NCI-H1048 (cell line): ENCODE measurements around the gene NR1H4.
"Not testable (repeated sequence)": the region's sequence is repeated elsewhere in the genome, so short reads cannot be mapped to it uniquely, and the experiment has no call there.

Experiments
- DNase-seq: peaks from one replicate; lab custom pipeline; 2025; lab: John Stamatoyannopoulos, UW

The NR1H4 gene

GRCh38 chr12:100473050-100473715 lies 483 bp upstream of the NR1H4 start:
- no peak for DNase-seq

DNA sequence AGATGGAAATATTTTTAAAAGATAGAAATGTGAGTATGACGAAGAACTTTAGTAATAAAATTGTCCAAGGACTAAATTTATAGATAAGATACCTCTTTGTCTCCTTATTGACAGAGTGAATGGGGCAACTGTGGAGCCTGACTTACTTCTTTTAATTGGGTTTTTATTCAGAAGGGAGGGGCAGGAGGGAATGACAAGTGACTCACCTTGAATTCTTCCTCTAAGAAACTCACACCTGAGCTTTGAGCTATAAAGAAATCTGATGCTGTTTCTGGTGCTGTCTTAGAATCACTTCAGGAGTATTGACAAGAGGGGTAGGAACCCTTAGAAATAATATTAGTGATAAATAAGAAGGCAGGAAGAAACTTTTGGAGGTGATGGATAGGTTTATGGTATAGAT lies 951 bp downstream of the NR1H4 start:
- DNase-seq: no peak

DNA sequence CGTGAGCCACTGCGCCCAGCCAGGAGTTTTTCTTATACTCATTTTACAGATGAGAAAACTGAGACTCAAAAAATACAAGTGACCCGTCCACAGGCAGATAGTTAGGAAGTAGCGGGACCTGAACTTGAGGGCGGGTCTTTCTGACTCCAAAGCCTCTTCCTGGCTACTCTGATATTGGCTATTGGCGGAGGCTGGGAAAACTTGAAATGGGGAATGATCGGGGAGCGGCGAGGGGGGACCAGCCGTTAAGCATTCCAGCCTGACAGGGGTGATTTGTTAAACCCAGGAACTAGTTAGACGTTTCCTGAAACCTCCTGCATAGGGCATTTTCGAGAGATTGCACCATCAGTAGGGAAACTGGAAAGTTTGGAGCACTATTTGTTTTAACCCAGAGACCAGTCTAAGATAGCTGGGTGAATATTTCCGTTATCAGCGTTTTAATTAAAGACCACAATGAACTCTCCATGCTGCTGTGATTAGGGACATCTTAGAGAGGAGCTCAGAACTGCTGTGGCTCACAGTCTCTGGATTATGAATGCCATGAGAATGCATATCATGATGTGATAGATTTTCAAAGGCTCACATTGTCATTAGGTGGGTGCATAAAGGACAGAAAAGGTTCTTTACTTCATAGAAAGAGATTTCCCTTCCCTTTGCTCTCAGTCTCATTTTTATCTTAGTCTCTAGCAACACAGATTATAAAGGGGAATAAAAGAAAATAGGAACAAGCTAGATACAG lies 2.5 kb downstream of the NR1H4 start:
- no peak for DNase-seq

DNA sequence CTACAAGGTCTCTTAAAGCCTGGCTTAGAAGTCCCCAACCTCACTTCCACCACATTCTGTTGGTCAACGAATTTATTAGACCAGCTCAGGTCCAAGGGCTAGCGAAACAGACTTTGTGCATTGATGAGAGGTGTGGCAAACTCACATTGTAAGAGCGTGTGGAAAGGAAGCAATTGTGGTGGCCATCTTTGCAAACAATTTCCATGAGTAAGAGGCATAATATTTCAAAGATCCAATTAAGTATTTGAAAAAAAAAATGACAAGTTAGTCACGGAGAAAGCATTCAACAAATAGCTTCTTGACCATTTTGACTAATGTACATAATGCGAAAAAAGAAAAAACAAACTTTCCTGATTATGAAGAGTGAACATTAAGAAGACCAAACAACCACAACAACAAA lies 7.4 kb downstream of the NR1H4 start:
- DNase-seq: no peak

GRCh38 chr12:100484183-100484886 lies 10.7 kb downstream of the NR1H4 start:
- DNase-seq: no peak

DNA sequence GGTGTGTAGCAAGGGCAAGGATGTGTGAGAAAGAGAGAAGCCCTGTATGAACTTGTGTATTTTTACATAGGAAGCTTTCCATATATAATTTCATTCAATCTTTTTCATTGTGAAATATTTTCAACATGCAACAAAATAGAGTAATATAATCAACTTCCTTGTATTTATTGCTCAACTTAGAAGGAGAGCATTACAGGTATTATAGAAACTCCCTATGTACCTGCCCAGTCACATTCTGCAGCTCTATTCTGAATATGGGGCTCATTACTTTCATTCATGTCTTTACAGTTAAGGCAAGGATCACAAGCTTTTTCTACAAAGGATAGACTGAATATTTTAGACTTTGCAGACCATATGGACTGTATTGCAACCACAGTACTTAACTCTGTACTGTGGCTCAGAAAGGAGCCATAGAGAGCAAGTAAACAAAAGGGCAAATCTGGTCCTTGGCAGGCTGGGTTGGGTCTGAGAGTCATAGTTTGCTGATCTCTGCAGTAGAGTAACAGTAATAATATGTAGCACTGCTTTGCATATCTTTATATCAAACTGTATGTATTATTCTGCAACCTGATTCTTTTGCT lies 11.3 kb downstream of the NR1H4 start:
- DNase-seq: no peak

DNA sequence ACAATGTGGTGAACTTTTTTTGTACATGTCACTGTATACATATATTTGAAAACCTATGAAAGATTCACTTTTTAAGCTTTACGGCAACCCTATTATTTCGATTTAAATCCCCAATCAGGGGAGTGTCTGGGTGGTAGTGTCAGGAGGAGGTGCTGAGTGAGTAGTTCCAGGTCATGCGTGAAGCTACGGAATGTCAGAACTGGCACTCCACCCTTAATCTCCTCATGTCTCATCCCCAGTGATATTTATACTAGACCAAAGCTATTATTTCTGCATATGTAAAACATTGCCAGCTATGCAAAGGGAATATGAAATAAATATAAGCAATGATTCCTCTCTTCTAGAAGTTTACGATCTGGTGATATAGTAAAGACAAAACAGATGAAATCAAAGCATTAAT lies 12.3 kb downstream of the NR1H4 start:
- no peak for DNase-seq

GRCh38 chr12:100489251-100489820 lies 15.7 kb downstream of the NR1H4 start:
- no peak for DNase-seq

- DNase-seq: no peak
Observed at GRCh38 chr12:100490056-100490455, 16.4 kb downstream of the NR1H4 start.

- DNase-seq: no peak
Observed at GRCh38 chr12:100491104-100491503, 17.4 kb downstream of the NR1H4 start.

DNA sequence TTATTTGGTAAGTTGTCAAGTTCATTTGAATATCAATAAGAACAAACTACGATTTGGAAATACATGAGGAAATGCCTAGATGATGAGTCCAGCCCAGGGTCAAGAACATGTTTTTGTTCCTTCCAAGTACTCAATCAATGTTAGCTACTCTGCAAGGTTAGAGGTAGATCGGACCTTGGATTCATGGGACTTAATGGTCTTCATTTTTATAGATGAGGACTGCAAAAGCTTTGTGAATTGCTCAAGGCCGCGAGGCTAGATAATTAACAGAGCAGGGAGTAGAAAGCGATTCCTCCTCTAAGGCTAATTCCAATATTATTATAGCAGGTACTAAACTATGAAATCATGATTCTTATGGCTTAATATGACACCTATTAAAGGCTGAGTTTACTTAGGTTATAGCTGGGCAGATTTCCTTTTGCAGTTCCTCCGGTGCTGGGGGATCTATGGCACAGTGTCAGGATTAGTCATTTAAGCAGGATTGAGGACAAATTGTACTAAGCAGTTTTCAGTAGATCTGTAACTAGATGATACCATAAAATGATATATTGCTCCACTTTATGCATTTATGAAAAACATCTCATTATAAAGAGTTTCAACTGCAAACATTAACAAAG lies 19.8 kb downstream of the NR1H4 start:
- DNase-seq: no peak

DNA sequence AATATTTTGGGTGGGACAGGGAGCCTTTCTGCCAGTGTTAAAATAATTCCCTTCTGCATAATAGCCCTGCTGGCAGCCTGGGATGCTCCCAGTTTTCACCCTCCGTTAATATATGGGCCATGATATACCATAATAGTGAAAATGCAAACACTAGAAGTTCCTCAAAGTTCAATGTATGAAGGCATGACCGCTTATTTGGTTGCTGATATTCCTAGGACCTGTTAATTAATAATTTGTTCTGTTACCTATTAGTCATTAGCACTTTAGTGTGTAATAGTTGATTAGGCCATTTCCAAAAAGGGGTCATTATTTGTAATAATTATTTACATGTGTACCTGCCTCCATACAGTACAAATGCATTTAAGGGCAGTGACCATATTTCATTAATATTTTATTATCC lies 20.4 kb downstream of the NR1H4 start:
- no peak for DNase-seq

- no peak for DNase-seq
Observed at GRCh38 chr12:100494538-100494937, 20.9 kb downstream of the NR1H4 start.

- no peak for DNase-seq
Observed at GRCh38 chr12:100497105-100497795, 23.6 kb downstream of the NR1H4 start.

GRCh38 chr12:100498141-100498540 lies 24.5 kb downstream of the NR1H4 start:
- DNase-seq: no peak

DNA sequence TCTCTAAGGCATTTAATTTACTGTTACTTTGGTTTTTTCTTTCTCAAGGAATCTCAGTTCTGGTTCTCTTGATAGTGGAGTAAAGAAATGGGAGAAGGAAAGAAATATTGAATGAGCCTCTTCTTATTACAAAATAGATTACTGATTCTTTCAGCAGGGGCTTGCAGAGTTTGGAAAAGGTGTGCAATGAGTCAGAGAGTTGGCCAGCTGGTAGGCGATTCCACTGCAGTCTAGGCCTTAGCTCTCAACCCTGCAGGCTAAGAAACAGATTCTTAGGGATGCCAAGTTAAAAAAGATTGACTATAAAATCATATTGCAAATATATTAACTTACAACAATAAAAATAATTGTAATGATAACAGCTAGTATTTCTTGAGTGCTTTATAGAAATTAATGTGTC lies 25.8 kb downstream of the NR1H4 start:
- DNase-seq: no peak

DNA sequence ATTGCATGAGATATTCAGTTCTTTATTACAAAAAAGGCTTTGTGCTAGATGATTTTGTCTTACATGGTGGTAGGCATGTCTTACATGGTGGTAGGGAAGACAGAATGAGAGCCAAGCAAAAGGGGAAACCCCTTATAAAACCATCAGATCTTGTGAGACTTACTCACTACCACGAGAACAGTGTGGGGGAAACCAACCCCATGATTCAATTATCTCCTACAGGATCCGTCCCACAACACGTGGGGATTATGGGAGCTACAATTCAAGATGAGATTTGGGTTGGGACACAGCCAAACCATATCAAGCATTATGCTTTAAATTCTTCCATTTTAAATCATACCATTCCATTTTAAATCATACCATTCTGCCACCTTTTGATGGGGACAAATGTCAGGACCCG lies 29.1 kb downstream of the NR1H4 start:
- DNase-seq: not testable (repeated sequence)

DNA sequence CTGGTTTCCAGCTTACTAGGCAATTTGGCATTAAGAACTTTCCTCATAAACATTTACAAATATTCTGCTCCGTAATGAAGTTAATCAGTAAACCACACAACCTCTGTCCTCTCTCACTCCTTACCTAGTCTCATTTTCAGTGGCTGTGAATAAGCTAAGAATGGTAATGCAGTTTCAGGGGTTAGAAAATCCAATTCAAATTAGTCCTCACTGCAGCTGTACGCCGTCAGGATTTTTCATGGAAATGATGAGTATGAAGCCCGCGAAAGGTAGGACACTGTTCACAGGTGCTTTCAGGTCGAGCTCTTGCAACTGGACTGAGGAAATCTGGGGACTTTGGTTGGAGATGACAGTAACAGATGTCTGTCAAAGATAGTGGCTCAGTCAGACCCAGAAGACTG lies 29.6 kb downstream of the NR1H4 start:
- no peak for DNase-seq

GRCh38 chr12:100504804-100505203 lies 31.1 kb downstream of the NR1H4 start:
- DNase-seq: no peak

DNA sequence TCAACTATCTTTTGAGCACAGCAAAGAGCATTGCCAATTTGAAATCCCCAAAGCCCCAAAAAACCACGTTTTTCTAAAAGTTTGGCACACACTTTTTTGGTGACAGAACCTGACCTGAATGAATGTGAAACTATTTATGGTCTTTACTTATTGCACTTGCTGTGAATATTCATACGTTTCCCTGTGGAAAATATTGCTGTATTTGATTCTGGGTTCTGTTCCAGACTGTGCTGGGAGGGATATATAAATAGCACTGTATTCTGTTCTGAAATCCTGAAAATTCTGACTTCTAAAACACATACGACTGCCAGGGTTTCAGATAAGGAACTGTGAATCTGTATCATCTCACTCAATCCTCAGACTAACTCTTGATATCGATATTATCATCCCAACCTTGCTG lies 35.1 kb downstream of the NR1H4 start:
- DNase-seq: no peak

GRCh38 chr12:100512692-100513091 lies 39.0 kb downstream of the NR1H4 start:
- no peak for DNase-seq
